ENCODE results near the gene THOC6.

- no peak for TF ChIP-seq BACH2 (CRISPR knock-in tag; IDR thresholded peaks at IDR 0.05; ENCODE audit: borderline replicate concordance)
- no peak for TF ChIP-seq PPARA (CRISPR knock-in tag; IDR thresholded peaks at IDR 0.05; ENCODE audit: borderline replicate concordance)
- no peak for TF ChIP-seq OSR1 (CRISPR knock-in tag; IDR thresholded peaks at IDR 0.05)
- no peak for TF ChIP-seq ZFP3 (CRISPR knock-in tag; IDR thresholded peaks at IDR 0.05)
- no peak for TF ChIP-seq ZNF70 (CRISPR knock-in tag; IDR thresholded peaks at IDR 0.05)
- TF ChIP-seq ZC3H10 (CRISPR knock-in tag; IDR thresholded peaks at IDR 0.05), result no peak
- TF ChIP-seq RARB (CRISPR knock-in tag; IDR thresholded peaks at IDR 0.05), result no peak
These were observed 22.2 kb downstream of the THOC6 start, which contains the start of gene MMP25 for GRCh38 chr16:3045758-3046640.
